Erythroblast (primary cell): Measurements from ENCODE around the gene CREB5.

Source experiments
- GATA1 ChIP-seq: IDR thresholded peaks from 2 replicates; pipeline ENCODE4 v1.6.1; 2011; ENCODE audit warnings: low read depth, mild to moderate bottlenecking, control low read depth, low read length, moderate library complexity
- POLR2A ChIP-seq: IDR thresholded peaks from 2 replicates; pipeline ENCODE4 v1.6.1; 2011; ENCODE audit warnings: mild to moderate bottlenecking, low read length

DNA sequence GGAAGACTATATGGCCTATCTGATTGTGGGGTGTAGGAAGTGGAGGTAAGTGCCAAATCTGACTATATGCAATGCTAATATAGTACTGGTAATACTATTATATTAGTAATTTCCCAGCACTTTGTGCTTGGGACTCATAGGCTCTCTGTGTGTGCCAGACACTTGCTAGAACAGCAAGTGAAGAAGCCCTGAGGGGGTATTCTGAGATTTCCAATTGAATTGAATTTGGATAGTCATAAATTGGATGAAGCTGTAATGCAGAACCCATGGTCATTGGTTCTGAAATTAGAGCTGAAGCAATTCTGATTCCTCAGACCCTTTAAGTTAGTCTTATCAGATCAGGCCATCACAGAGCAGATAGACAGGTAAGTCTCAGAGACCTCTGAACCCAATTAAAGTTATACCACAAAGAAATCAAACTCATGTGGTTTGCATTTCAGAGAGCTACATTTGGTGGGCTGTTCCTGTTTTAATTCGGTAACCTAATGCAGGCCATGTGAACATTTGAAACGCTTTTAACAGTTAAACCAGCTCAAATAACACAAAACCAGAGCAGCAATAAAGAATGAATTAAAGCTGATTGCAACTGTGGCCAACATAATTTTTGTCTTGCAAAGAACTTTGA is 179.5 kb downstream of the CREB5 start:
- TF ChIP-seq POLR2A (no peak), GATA1 (no peak)
